ENCODE measurements around the gene GZMB. TPM values are rescaled to one million over a fixed set of nuclear protein-coding genes. Genes with fewer than 3 reads are reported as not detected.

Gene GZMB
- total and polyA plus RNA-seq, 2 of the 8 experiments (the other 6 are each of a cell fraction or from before 2014, with no cell fraction given) = not detected

DNA sequence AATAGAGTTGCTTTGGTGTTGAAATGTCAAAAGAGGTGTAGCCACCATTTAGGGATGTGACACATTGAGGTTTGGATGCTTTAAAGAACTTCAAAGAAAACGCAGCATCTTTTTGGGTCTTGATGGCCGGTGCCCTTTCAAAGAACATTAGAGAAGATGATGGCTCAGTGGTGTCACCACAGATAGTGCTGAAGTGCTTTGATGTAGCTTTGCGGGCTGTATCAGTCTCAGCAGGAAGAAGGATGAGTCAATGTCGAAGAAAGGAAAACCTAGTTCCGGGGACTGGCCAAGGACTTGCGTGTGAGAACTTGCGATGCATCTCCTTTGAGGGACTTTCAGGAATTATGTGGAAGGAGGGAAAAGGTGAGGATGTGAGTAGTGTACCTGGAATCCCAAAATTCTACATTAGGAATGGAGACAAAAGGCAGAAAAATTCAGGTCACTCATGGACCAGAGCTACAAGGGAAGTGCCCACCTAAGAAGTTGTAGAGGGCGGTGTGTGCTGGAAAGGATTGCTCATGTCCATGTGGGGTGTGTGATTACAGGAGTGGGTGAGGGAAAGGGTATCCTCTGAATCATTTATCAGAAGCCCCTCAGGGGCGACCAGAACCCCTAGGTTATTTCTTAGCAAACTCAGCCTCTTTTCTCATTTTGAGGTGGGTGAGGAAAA is 39.7 kb upstream of the GZMB start:
- ChIA-PET POLR2A (ENCODE audit: partially characterized antibody) (no interaction called here), CTCF (ENCODE audit: partially characterized antibody) (interaction anchor here (0.7 to 1.3 kb wide), 2 partner anchors 36 to 635 kb away, joined by 3 read pairs; no protein-coding TSS in a partner anchor)
- Histone ChIP-seq H2BK20ac (ENCODE audit: low read length) (no peak overlapping the region), H2BK15ac (ENCODE audit: low read length) (no peak overlapping the region), H3K79me1 (ENCODE audit: low read depth, low read length) (no peaks in the 10 kb centered on the region), H3K23me2 (ENCODE audit: low read depth, low read length) (no peaks in the 10 kb centered on the region), H3K36me3 (ENCODE audit: control insufficient read depth in 2 of 4, insufficient read depth in 4 of 4, low read length in 3 of 4) (no peaks in the 10 kb centered on the region), H4K20me1 (replicated peaks in 1 of 2; ENCODE audit: control insufficient read depth in 1 of 2, insufficient read depth in 2 of 2, low read length in 2 of 2) (no peaks in the 10 kb centered on the region), H3K4me2 (ENCODE audit: insufficient read depth in 1 of 2, low read depth in 2 of 2, low read length in 2 of 2) (no peak overlapping the region), H2BK120ac (replicated peaks; ENCODE audit: low read depth, low read length) (no peak overlapping the region), H3K4ac (replicated peaks; ENCODE audit: insufficient read length, low read depth, low read length) (no peak overlapping the region), H4K8ac (ENCODE audit: extremely low read depth, insufficient read depth, low read length) (no peak overlapping the region), H3K4me3 (ENCODE audit: extremely low read depth in 1 of 4, insufficient read depth in 2 of 4, low read depth in 3 of 4, low read length in 4 of 4) (no peak overlapping the region), H3K9me3 (ENCODE audit: insufficient read depth in 2 of 2, low read depth in 1 of 2, low read length in 1 of 2) (no peaks in the 10 kb centered on the region), H4K91ac (replicated peaks; ENCODE audit: insufficient read length, low read length) (no peak overlapping the region), H3K18ac (ENCODE audit: extremely low read depth, low read length) (no peak overlapping the region), H3K9ac (replicated peaks in 1 of 4; ENCODE audit: extremely low read depth in 1 of 4, low read depth in 3 of 4, low read length in 3 of 4) (no peak overlapping the region), H2AFZ (ENCODE audit: low read length) (no peak overlapping the region), H3K14ac (ENCODE audit: insufficient read length) (no peak overlapping the region), H3K27me3 (replicated peaks in 1 of 4; ENCODE audit: control insufficient read depth in 3 of 4, extremely low read depth in 1 of 4, insufficient read depth in 3 of 4, low read length in 3 of 4) (no peaks in the 10 kb centered on the region), H3K79me2 (ENCODE audit: control insufficient read depth in 1 of 2, insufficient read depth in 2 of 2, low read length in 2 of 2) (no peaks in the 10 kb centered on the region), H2AK5ac (ENCODE audit: low read depth, low read length) (no peak overlapping the region), H4K5ac (ENCODE audit: insufficient read length, low read depth, low read length) (no peak overlapping the region), H3K27ac (ENCODE audit: low read depth, low read length) (no peak overlapping the region), H2BK5ac (ENCODE audit: low read depth, low read length) (no peak overlapping the region), H3K4me1 (replicated peaks in 1 of 4; ENCODE audit: control insufficient read depth in 3 of 4, insufficient read depth in 4 of 4, low read length in 3 of 4) (peaks cover 0 to under 1% (median 0%) of the 10 kb centered on the region in 4 experiments; a peak in 1 of 7 replicates), H3K56ac (replicated peaks; ENCODE audit: insufficient read length, low read depth, low read length) (no peak overlapping the region), H2BK12ac (ENCODE audit: low read depth, low read length) (no peak overlapping the region), H3K23ac (ENCODE audit: insufficient read length) (no peak overlapping the region)
- WGBS, 2 experiments (ENCODE audit: extremely low coverage in 1 of 2, insufficient coverage in 1 of 2, insufficient read length in 1 of 2, insufficient replicate concordance in 2 of 2, low coverage in 1 of 2, low lambda C conversion rate in 2 of 2, missing lambda C conversion rate in 1 of 2) = 86% methylated on average over 9 of the region's 9 CpGs; no CpG with 5 or more reads in 1 of the 2 experiments
- DNase-seq (ENCODE audit: low read depth in 1 of 2, low spot score in 2 of 2) (no peak), FAIRE-seq (no peak)
- TF ChIP-seq GTF2F1 (IDR thresholded peaks at IDR 0.05; ENCODE audit: borderline replicate concordance, low read depth, low read length) = no peak
- TF ChIP-seq, protein P1, sequence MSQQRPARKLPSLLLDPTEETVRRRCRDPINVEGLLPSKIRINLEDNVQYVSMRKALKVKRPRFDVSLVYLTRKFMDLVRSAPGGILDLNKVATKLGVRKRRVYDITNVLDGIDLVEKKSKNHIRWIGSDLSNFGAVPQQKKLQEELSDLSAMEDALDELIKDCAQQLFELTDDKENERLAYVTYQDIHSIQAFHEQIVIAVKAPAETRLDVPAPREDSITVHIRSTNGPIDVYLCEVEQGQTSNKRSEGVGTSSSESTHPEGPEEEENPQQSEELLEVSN (IDR thresholded peaks at IDR 0.05) = no peak
- TF ChIP-seq RNF2 (IDR thresholded peaks at IDR 0.05; ENCODE audit: borderline replicate concordance, low read depth, low read length, missing control alignments, poor library complexity, severe bottlenecking) = no peak
- TF ChIP-seq EZH2 (IDR thresholded peaks at IDR 0.05; ENCODE audit: low read depth, low read length, severe bottlenecking) = no peak
- no peak for TF ChIP-seq KDM1A (IDR thresholded peaks at IDR 0.05; ENCODE audit: borderline replicate concordance, low read length)
- TF ChIP-seq SP1 (IDR thresholded peaks at IDR 0.05; ENCODE audit: low read depth, low read length) = no peak
- TF ChIP-seq GABPA (IDR thresholded peaks at IDR 0.05; ENCODE audit: borderline replicate concordance, insufficient read depth, low read length) = no peak
- TF ChIP-seq YY1 (IDR thresholded peaks at IDR 0.05; ENCODE audit: low read depth, low read length) = no peak
- no peak for TF ChIP-seq ZNF274 (IDR thresholded peaks at IDR 0.05; ENCODE audit: borderline replicate concordance, extremely low read depth, low read length)
- TF ChIP-seq PHF8 (conservative IDR thresholded peaks at IDR 0.05; ENCODE audit: low read depth, low read length) = no peak
- TF ChIP-seq USF2 (IDR thresholded peaks at IDR 0.05; ENCODE audit: low read length) = no peak

Measured in H1 (cell line).